ENCODE data around the gene CFAP69.

The CFAP69 gene

DNA sequence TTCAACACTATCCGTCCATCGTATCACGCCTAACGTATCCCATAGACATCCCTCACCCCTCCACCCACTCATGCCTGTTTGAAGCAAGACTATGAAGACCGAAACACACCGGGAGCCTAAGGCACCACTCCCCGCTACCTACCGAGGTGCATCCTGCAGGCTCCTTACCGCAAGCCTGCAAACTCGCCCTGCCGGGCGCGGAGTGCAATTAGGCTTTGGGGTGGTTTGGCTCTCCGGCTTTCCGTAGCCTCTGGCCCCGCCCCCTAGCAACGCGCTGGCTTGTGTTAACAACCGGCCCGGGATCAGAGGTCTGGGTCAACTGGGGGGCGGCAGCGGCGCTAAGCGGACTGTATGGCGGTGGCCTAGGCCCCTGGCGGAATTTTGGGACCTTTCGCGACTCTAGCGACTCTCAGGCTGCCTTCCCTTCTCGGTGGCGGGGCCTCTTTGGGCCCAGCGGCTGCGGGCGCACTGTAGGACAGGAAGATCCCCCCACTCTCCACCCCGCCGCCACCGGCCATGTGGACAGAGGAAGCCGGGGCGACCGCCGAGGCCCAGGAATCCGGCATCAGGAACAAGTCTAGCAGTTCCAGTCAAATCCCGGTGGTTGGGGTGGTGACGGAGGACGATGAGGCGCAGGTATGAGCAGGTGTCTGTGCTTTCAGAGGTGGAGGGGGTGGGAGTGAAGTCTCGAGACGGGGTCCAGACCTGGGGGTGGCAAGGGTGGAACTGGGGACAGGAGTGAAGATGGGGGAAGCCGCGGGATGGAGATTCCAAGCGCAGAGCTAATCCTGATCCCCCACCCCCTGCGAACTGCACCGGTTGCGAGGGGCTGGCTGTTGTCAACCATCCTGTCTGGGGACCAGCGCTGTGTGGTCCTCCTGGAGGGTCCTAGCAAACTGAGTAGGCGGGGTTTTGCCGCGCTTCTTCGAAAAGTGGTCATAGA is at the start of gene CFAP69:
Gene CFAP69 (plus strand): TSS at position 266 of the 943 bp plus-strand sequence. CDS start 251 bp downstream, at position 517.
- Mint-ChIP-seq H3K27me3 (peaks cover 23% of the 10 kb centered on the region), H3K9me3 (ENCODE audit: low read depth) (no peaks in the 10 kb centered on the region), H3K4me3 (peak within 1 kb of the TSS; percentile 95), H3K36me3 (no peaks in the 10 kb centered on the region), H3K4me1 (ENCODE audit: low read depth) (peaks cover 13% of the 10 kb centered on the region), H3K27ac (peak within 1 kb of the TSS; percentile 0)

DNA sequence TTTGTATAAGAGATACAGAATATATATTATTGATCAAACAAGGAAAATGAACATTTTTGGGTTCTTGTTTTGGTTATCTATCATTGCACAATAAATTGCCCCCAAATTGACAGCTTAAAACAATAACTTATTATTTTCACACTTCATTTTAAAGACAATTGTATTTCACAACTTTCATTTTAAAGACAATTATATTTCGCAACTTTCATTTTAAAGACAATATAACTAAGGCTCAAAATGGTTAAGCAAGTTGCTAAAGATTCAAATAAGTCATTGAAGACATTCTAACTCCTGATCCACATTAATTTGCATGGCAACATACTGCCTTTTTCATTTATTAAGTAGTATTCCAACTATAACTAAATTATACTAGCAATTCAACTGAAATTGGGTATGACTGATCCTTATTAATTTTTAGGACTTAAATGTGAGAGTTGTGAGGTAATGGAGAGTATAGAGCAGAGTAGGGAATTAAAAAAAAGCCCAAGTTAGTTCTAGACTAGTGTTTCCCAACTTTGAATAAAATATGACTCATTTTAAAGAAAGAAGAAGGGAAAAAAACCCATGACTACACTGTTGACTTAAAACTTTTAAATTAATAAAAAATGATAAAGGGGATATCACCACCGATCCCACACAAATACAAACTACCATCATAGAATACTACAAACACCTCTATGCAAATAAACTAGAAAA is 43.3 kb upstream of the CFAP69 start:
- Mint-ChIP-seq H3K4me3 (no peak overlapping the region), H3K27ac (no peak overlapping the region), H3K4me1 (ENCODE audit: low read depth) (no peaks in the 10 kb centered on the region), H3K9me3 (ENCODE audit: low read depth) (no peaks in the 10 kb centered on the region), H3K36me3 (no peaks in the 10 kb centered on the region), H3K27me3 (peaks cover 1% of the 10 kb centered on the region)

DNA sequence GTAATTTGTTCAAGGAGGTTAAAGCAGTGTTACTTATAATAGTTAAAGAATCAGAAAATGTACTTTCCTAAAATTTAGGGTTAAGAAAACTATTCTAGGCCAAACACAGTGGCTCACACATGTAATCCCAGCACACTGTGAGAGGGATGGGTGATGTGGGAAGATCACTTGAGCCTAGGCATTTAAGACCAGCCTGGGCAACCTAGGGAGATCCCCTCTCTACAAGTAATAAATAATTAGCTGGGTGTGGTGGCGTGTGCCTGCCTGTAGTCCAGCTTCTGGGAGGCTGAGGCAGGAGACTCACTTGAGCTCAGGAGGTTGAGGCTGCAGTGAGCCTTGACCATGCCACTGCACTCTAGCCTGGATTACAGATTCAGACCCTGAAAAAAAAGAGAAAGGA is 37.0 kb upstream of the CFAP69 start:
- Mint-ChIP-seq H3K4me3 (no peak overlapping the region), H3K36me3 (no peaks in the 10 kb centered on the region), H3K9me3 (ENCODE audit: low read depth) (no peaks in the 10 kb centered on the region), H3K27ac (no peak overlapping the region), H3K27me3 (peaks cover 13% of the 10 kb centered on the region), H3K4me1 (ENCODE audit: low read depth) (peaks cover 5% of the 10 kb centered on the region)

DNA sequence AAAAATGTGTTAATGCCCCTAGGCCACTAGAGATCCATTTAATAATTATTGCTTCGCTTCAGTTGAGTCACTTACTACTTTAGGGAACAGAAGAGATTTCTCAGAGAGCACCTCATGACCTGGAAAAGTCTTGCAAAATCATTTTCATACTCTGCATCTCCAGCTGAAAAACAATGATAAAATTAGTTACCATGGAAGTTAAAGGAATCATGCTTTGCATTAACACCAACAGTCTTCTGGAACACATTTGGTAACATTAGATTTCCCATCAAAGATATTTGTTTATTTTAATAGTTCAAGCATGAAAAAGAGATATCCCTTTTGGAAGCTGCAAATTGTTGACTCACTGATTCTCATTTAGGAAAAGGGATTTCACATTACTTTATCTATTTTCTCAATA is 35.2 kb upstream of the CFAP69 start:
- Mint-ChIP-seq H3K36me3 (no peaks in the 10 kb centered on the region), H3K4me1 (ENCODE audit: low read depth) (peaks cover 5% of the 10 kb centered on the region), H3K4me3 (no peak overlapping the region), H3K27ac (no peak overlapping the region), H3K9me3 (ENCODE audit: low read depth) (no peaks in the 10 kb centered on the region), H3K27me3 (peaks cover 13% of the 10 kb centered on the region)

DNA sequence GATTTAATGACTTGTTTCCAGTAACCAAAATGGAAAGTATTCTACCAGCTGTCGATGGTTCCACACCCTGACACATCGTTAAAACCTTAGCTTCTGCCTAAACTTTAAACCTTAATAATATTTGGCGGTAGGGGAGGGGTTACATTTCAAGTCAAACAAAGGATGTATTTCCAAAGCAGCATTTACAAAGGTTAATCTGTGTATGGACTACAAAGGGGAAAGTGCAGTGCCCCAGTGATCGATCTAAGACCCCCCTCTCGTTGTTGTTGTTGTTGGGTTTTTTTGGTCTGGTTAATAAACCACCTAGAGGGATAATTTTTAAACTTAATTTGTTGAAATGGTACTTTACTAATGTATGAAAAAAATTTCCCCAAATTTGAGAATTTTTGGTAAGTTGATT is 34.5 kb upstream of the CFAP69 start:
- Mint-ChIP-seq H3K4me3 (no peak overlapping the region), H3K36me3 (no peaks in the 10 kb centered on the region), H3K27ac (no peak overlapping the region)

DNA sequence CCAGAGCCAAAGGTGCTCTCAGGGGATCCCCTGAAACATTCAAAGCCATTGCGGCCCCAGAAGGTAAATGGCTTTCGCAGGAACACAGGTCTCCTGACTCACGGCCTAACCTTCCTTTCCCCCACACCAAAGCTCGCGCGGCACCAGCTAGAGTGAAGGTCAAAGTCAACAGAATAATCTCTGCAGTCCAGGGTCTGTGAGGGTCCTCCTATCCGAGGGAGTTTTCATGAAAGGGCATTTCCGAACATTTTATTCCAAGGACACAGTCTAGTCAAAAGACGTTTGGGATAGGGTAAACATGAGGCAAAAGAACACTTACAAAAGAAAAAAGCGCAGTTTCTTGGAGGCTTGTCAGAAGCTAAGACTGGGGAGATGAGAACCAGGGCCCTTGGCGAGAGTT is 34.0 kb upstream of the CFAP69 start:
- Mint-ChIP-seq H3K27me3 (peaks cover 13% of the 10 kb centered on the region), H3K36me3 (no peaks in the 10 kb centered on the region), H3K4me3 (peak overlapping the region; percentile 36), H3K4me1 (ENCODE audit: low read depth) (peaks cover 5% of the 10 kb centered on the region), H3K27ac (no peak overlapping the region), H3K9me3 (ENCODE audit: low read depth) (no peaks in the 10 kb centered on the region)

More for the DNA sequence above, 34.5 kb upstream of the CFAP69 start:
- H3K4me1 Mint-ChIP-seq (ENCODE audit: low read depth) = peaks cover 5% of the 10 kb centered on the region
- no peaks in the 10 kb centered on the region for H3K9me3 Mint-ChIP-seq (ENCODE audit: low read depth)
- H3K27me3 Mint-ChIP-seq = peaks cover 13% of the 10 kb centered on the region

GRCh38 chr7:90211391-90212148 is 33.4 kb upstream of the CFAP69 start, which contains the start of gene STEAP2:
TSS of gene STEAP2 (plus strand) at chr7:90211740. CDS start at chr7:90225083, 13,343 bp downstream.
- H3K4me1 Mint-ChIP-seq (ENCODE audit: low read depth) = peaks cover 5% of the 10 kb centered on the region
- H3K27me3 Mint-ChIP-seq = peaks cover 16% of the 10 kb centered on the region
- H3K27ac Mint-ChIP-seq = no peak within 1 kb of the TSS
- H3K9me3 Mint-ChIP-seq (ENCODE audit: low read depth) = no peaks in the 10 kb centered on the region
- peak within 1 kb of the TSS; percentile 36 for H3K4me3 Mint-ChIP-seq
- H3K36me3 Mint-ChIP-seq = no peaks in the 10 kb centered on the region

DNA sequence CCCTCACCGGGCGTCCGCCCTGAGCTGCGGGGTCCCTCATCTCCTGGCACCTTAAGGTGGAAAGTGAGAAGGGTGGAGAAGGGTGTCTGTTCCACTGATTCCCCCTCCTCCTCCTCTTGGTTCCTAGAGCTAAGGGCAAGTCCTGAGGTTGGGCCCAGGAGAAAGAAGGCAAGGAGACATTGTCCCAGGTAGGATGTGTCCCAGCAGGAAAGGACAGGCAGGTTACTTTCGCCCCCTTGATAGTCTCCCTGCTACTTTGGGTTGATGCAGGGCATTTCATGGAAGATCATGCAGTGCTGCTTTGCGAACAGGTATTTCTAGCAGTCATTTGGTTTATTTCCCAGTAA is 32.9 kb upstream of the CFAP69 start:
- H3K27ac Mint-ChIP-seq = no peak overlapping the region
- H3K4me3 Mint-ChIP-seq = peak overlapping the region; percentile 11
- no peaks in the 10 kb centered on the region for H3K9me3 Mint-ChIP-seq (ENCODE audit: low read depth)
- H3K36me3 Mint-ChIP-seq = no peaks in the 10 kb centered on the region
- H3K27me3 Mint-ChIP-seq = peaks cover 16% of the 10 kb centered on the region
- H3K4me1 Mint-ChIP-seq (ENCODE audit: low read depth) = peaks cover 5% of the 10 kb centered on the region

DNA sequence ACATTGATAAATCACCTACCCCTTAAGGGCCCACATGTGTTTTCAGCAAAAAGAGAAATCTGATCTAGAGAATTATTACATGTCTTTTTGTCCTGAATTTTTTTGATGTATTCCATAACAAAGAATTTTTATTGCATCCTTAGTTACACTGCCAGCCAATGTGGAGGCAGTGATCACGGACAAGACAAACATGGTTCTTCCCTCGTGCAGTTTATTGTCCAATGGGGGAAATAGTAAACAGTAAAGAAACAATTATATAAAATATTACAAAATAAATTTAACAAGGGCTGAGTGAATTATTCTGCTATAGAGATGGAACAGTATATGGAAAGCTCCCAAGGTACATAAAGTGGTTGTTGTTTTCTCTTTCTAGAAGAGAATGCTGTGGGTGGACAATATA is 31.5 kb upstream of the CFAP69 start:
- peaks cover 18% of the 10 kb centered on the region for H3K27me3 Mint-ChIP-seq
- no peaks in the 10 kb centered on the region for H3K36me3 Mint-ChIP-seq
- H3K27ac Mint-ChIP-seq = no peak overlapping the region
- H3K4me1 Mint-ChIP-seq (ENCODE audit: low read depth) = peaks cover 5% of the 10 kb centered on the region
- H3K4me3 Mint-ChIP-seq = no peak overlapping the region
- peaks cover 5% of the 10 kb centered on the region for H3K9me3 Mint-ChIP-seq (ENCODE audit: low read depth)

GRCh38 chr7:90216080-90216674 is 28.8 kb upstream of the CFAP69 start:
- Mint-ChIP-seq H3K4me3 (no peak overlapping the region), H3K27ac (no peak overlapping the region), H3K9me3 (ENCODE audit: low read depth) (peaks cover 5% of the 10 kb centered on the region), H3K4me1 (ENCODE audit: low read depth) (peaks cover under 1% of the 10 kb centered on the region), H3K27me3 (peaks cover 17% of the 10 kb centered on the region), H3K36me3 (no peaks in the 10 kb centered on the region)

GRCh38 chr7:90216771-90217170 is 28.2 kb upstream of the CFAP69 start:
- peaks cover 5% of the 10 kb centered on the region for H3K9me3 Mint-ChIP-seq (ENCODE audit: low read depth)
- no peaks in the 10 kb centered on the region for H3K36me3 Mint-ChIP-seq
- H3K27me3 Mint-ChIP-seq = peaks cover 20% of the 10 kb centered on the region
- no peaks in the 10 kb centered on the region for H3K4me1 Mint-ChIP-seq (ENCODE audit: low read depth)
- H3K27ac Mint-ChIP-seq = no peak overlapping the region
- H3K4me3 Mint-ChIP-seq = no peak overlapping the region

DNA sequence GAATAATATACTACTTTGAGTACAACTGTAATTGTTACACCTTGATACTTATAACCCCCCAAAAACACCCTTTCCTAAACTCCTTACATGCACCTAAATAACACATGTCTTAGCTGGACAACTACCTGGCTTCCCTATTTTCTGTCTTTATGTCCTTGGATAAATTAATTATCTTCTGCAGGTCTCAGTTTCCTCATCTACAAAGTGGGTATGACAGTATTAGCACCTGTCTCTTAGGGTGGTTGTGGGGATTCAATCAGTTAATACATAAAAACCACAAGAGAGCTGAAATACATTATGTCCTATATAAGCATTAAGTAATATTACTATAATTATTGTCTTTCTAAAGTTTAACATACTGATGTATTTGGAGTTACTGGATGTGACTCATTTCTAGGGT is 22.6 kb upstream of the CFAP69 start:
- H3K4me1 Mint-ChIP-seq (ENCODE audit: low read depth) = no peaks in the 10 kb centered on the region
- peaks cover 5% of the 10 kb centered on the region for H3K9me3 Mint-ChIP-seq (ENCODE audit: low read depth)
- no peaks in the 10 kb centered on the region for H3K36me3 Mint-ChIP-seq
- H3K27me3 Mint-ChIP-seq = peaks cover 22% of the 10 kb centered on the region
- no peak overlapping the region for H3K27ac Mint-ChIP-seq
- H3K4me3 Mint-ChIP-seq = no peak overlapping the region

DNA sequence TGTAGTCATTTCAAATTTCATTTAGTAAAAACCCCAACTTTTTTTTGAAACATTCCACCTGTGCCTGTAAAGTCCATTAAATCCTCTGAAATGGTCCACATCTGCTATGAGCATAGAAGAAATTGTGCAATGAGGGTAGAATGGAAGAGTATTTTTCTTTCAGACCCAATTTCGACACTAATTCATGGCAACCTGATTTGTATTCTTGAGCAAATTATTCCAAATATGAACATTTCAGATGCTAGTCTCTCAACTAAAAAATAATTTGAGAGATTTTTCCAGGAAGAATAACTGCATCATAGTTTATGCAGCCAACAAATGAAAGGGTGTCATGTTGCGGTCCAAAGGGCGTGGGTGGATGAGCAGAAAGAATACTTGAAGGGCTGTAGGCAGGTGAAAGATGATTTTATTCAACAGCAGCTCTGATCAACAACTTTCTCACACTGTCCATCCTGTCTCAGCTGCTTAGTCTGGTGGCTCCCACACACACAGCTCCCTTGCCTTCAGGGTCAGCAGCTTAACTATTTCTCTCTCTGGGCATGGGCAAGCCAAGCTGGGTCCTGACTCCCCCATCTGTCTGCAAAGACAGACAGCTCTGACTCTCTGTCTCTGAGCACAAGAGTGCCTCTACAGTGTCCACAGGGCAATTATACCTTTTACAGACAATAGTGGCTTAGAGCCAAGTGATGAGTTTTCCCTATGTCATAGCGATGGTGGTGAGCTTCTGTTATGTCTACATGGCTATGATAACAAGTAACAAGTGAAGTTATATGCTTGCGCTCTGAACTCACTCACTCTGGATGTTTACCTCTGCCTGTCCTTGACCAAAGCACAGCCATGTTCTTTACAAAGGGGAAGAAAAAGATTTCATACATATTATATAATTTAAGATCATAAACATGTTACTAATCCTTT is 21.9 kb upstream of the CFAP69 start:
- Mint-ChIP-seq H3K4me3 (no peak overlapping the region), H3K27me3 (peaks cover 20% of the 10 kb centered on the region), H3K36me3 (no peaks in the 10 kb centered on the region), H3K27ac (no peak overlapping the region), H3K4me1 (ENCODE audit: low read depth) (no peaks in the 10 kb centered on the region), H3K9me3 (ENCODE audit: low read depth) (peaks cover 2% of the 10 kb centered on the region)

DNA sequence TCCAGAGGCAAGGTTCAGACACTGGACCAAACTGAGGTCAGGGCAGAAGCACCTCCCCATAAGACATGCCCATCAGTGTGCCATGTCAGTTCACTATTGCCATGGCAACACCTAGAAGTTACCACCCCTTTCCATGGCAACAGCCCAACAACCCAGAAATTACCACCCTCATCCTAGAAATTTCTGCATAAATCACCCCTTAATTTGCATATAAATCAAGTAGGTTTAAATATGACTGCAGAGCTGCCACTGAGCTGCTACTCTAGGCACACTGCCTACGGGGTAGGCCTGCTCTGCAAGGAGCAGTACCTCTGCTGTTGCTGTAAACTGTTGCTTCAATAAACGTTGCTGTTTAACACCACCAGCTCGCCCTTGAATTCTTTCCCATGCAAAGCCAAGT is 20.8 kb upstream of the CFAP69 start:
- H3K4me1 Mint-ChIP-seq (ENCODE audit: low read depth) = no peaks in the 10 kb centered on the region
- H3K36me3 Mint-ChIP-seq = no peaks in the 10 kb centered on the region
- H3K4me3 Mint-ChIP-seq = no peak overlapping the region
- peaks cover 22% of the 10 kb centered on the region for H3K27me3 Mint-ChIP-seq
- H3K9me3 Mint-ChIP-seq (ENCODE audit: low read depth) = no peaks in the 10 kb centered on the region
- no peak overlapping the region for H3K27ac Mint-ChIP-seq

All from activated naive CD8-positive, alpha-beta T cell (primary cell).